ENCODE data around the gene GJC2. TPM values are rescaled to one million over a fixed set of nuclear protein-coding genes. Genes with fewer than 3 reads are reported as not detected.
A peak's percentile ranks its signal among the peaks of the same experiment; 100 is the strongest.

GJC2 gene
- total RNA-seq, 1 donor from 2014 or later: 6.9 TPM

GRCh38 chr1:228136901-228137300 lies 12.8 kb upstream of the GJC2 start:
- H3K9me3 ChIP-seq: no peaks in the 10 kb centered on the region
- ATAC-seq (no peak), DNase-seq (no peak)
- no peak for TF ChIP-seq CTCF (IDR thresholded peaks at IDR 0.05)
- H3K36me3 ChIP-seq: no peaks in the 10 kb centered on the region
- H3K4me3 ChIP-seq: no peak overlapping the region
- no peak overlapping the region for H3K27ac ChIP-seq
- intact Hi-C loops (cut with DNase I): no loop called here
- peaks cover 10% of the 10 kb centered on the region for H3K4me1 ChIP-seq
- H3K27me3 ChIP-seq: no peaks in the 10 kb centered on the region

- no peaks in the 10 kb centered on the region for H3K9me3 ChIP-seq
- H3K36me3 ChIP-seq: no peaks in the 10 kb centered on the region
- intact Hi-C loops (cut with DNase I): no loop called here
- ATAC-seq (no peak), DNase-seq (no peak)
- H3K4me1 ChIP-seq: peaks cover 35% of the 10 kb centered on the region
- no peak for TF ChIP-seq CTCF (IDR thresholded peaks at IDR 0.05)
- H3K27me3 ChIP-seq: no peaks in the 10 kb centered on the region
- peak overlapping the region; percentile 96 for H3K27ac ChIP-seq
- peak overlapping the region; percentile 97 for H3K4me3 ChIP-seq
Measured at GRCh38 chr1:228139406-228139930, 10.3 kb upstream of the GJC2 start.

GRCh38 chr1:228139931-228140723 lies 9.6 kb upstream of the GJC2 start, which contains the start of gene GUK1:
GUK1 (plus strand) TSS chr1:228140279; CDS start chr1:228140303, 24 bp downstream.
- no peaks in the 10 kb centered on the region for H3K36me3 ChIP-seq
- DNase-seq: peak; percentile 100
- H3K4me3 ChIP-seq: peak within 1 kb of the TSS; percentile 97
- H3K4me1 ChIP-seq: peaks cover 35% of the 10 kb centered on the region
- TF ChIP-seq CTCF (IDR thresholded peaks at IDR 0.05): peak; percentile 49
- no peaks in the 10 kb centered on the region for H3K9me3 ChIP-seq
- H3K27me3 ChIP-seq: no peaks in the 10 kb centered on the region
- peak; percentile 95 for ATAC-seq
- intact Hi-C loops (cut with DNase I): no loop called here
- H3K27ac ChIP-seq: peak within 1 kb of the TSS; percentile 96

- ATAC-seq (no peak), DNase-seq (no peak)
- H3K9me3 ChIP-seq: no peaks in the 10 kb centered on the region
- no peak for TF ChIP-seq CTCF (IDR thresholded peaks at IDR 0.05)
- peak overlapping the region; percentile 97 for H3K4me3 ChIP-seq
- intact Hi-C loops (cut with DNase I): no loop called here
- peaks cover 35% of the 10 kb centered on the region for H3K4me1 ChIP-seq
- H3K27ac ChIP-seq: peak overlapping the region; percentile 96
- peaks cover 3% of the 10 kb centered on the region for H3K36me3 ChIP-seq
- H3K27me3 ChIP-seq: no peaks in the 10 kb centered on the region
Measured at GRCh38 chr1:228140724-228141225, 9.0 kb upstream of the GJC2 start.

GRCh38 chr1:228141226-228142044 lies 8.3 kb upstream of the GJC2 start:
- no peak for TF ChIP-seq CTCF (IDR thresholded peaks at IDR 0.05)
- H3K4me1 ChIP-seq: peaks cover 35% of the 10 kb centered on the region
- no peaks in the 10 kb centered on the region for H3K9me3 ChIP-seq
- peak overlapping the region; percentile 96 for H3K27ac ChIP-seq
- H3K4me3 ChIP-seq: peak overlapping the region; percentile 97
- peaks cover 8% of the 10 kb centered on the region for H3K36me3 ChIP-seq
- intact Hi-C loops (cut with DNase I): no loop called here
- DNase-seq: peak; percentile 69
- no peak for ATAC-seq
- no peaks in the 10 kb centered on the region for H3K27me3 ChIP-seq

Data from upper lobe of right lung (tissue), 1 donor.